Keratinocyte (primary cell): Measurements from ENCODE around the gene NPIPA5. TPM values are rescaled to one million over a fixed set of nuclear protein-coding genes. Genes with fewer than 3 reads are reported as not detected.
A peak's percentile ranks its signal among the peaks of the same experiment; 100 is the strongest.
"Not testable (repeated sequence)": the region's sequence is repeated elsewhere in the genome, so short reads cannot be mapped to it uniquely, and the experiment has no call there.

Experiments used
- DNase-seq: peaks from one replicate; pipeline ENCODE4 v3.0.0-alpha.2; 2011; ENCODE audit warnings: low read depth, missing footprints, low spot score
- FAIRE-seq: peaks from 2 replicates; lab custom pipeline; 2011; peaks lifted over from hg19 to GRCh38; lab: Jason Lieb, UNC
- H2AFZ ChIP-seq: 2 replicates; pipeline ENCODE4 v1.6.0; 2012; ENCODE audit warnings: low read length, control low read depth, inconsistent platforms; ENCODE audit not compliant: control insufficient read depth
- H3K27ac ChIP-seq: 2 replicates; pipeline ENCODE4 v1.5.1; 2011; ENCODE audit warnings: low read length; ENCODE audit not compliant: control insufficient read depth, insufficient read depth
- H3K27me3 ChIP-seq: 3 replicates; pipeline ENCODE4 v1.6.0; 2011; ENCODE audit warnings: low read length; ENCODE audit not compliant: control insufficient read depth, insufficient read depth; ENCODE audit errors: extremely low read depth
- H3K36me3 ChIP-seq, 2 experiments: 2 replicates in 1 of 2; 3 replicates in 1 of 2; pipeline ENCODE4 v1.5.1; 2011; ENCODE audit warnings: low read length in 2 of 2, mild to moderate bottlenecking in 1 of 2; ENCODE audit not compliant: control insufficient read depth in 2 of 2, insufficient read depth in 2 of 2; ENCODE audit errors: extremely low read depth in 1 of 2
- H3K4me1 ChIP-seq: 3 replicates; pipeline ENCODE4 v1.5.1; 2011; ENCODE audit warnings: low read length; ENCODE audit not compliant: control insufficient read depth, insufficient read depth; ENCODE audit errors: extremely low read depth
- H3K4me2 ChIP-seq: 3 replicates; pipeline ENCODE4 v1.6.0; 2011; ENCODE audit warnings: low read depth, low read length; ENCODE audit not compliant: control insufficient read depth, insufficient read depth; ENCODE audit errors: extremely low read depth
- H3K4me3 ChIP-seq, 3 experiments: fragments of 200-600 bp in 1 of 3; sonication (generic) in 1 of 3; 2 replicates in 2 of 3; 3 replicates in 1 of 3; pipeline ENCODE4 v1.5.1; 2011 to 2016; ENCODE audit warnings: low read length in 3 of 3, mild to moderate bottlenecking in 3 of 3, control low read depth in 2 of 3, inconsistent platforms in 1 of 3, low read depth in 1 of 3, mixed read lengths in 1 of 3, mixed run types in 1 of 3, moderate library complexity in 1 of 3; ENCODE audit not compliant: control insufficient read depth in 2 of 3, insufficient read depth in 2 of 3; ENCODE audit errors: extremely low read depth in 1 of 3
- H3K79me2 ChIP-seq: 2 replicates; pipeline ENCODE4 v1.6.0; 2012; ENCODE audit warnings: low read length; ENCODE audit not compliant: control insufficient read depth, insufficient read depth
- H3K9ac ChIP-seq: 3 replicates; pipeline ENCODE4 v1.6.0; 2011; ENCODE audit warnings: low read length; ENCODE audit not compliant: control insufficient read depth, insufficient read depth; ENCODE audit errors: extremely low read depth
- H3K9me1 ChIP-seq: 3 replicates; pipeline ENCODE4 v1.6.0; 2011; ENCODE audit warnings: low read length; ENCODE audit not compliant: control insufficient read depth, insufficient read depth; ENCODE audit errors: extremely low read depth
- H3K9me3 ChIP-seq: 2 replicates; pipeline ENCODE4 v1.5.1; 2012; ENCODE audit warnings: low read depth, low read length; ENCODE audit not compliant: control insufficient read depth
- H4K20me1 ChIP-seq: 3 replicates; pipeline ENCODE4 v1.6.0; 2011; ENCODE audit warnings: low read length; ENCODE audit not compliant: control insufficient read depth, insufficient read depth; ENCODE audit errors: extremely low read depth
- EZH2 ChIP-seq: IDR thresholded peaks from one replicate; pipeline ENCODE4 v1.6.1; 2012; ENCODE audit warnings: inconsistent platforms, mild to moderate bottlenecking, low read length, moderate library complexity
- dilution Hi-C: fragments of 300-500 bp; cut with MboI; formaldehyde crosslinking; loops from one replicate; pipeline ENCODE4 v1.7.0; 2020; ENCODE audit warnings: low sequenced_read_pairs; ENCODE audit not compliant: extremely low pct_ligation_motif_present
- polyA minus RNA-seq, 3 experiments: library from RNA; depleted of rRNA, polyadenylated mRNA; stranded (reverse); fragments of >200 nt; gene quantifications; 1 replicate in 1 of 3; 2 replicates in 1 of 3; 3 replicates in 1 of 3; pipeline ENCODE4 v1.2.3, GENCODE V29; 2011
- polyA plus RNA-seq, 5 experiments: library from polyadenylated mRNA; depleted of rRNA in 3 of 5; stranded (reverse) in 3 of 5; stranded (forward) in 1 of 5; unstranded in 1 of 5; fragments of >200 nt; gene quantifications; 1 replicate in 1 of 5; 2 replicates in 3 of 5; 3 replicates in 1 of 5; pipeline versions ENCODE4 v1.2.1 to v1.2.3, GENCODE V29; 2011 to 2012; ENCODE audit warnings: missing spikeins in 2 of 5, low read depth in 1 of 5, low replicate concordance in 1 of 5
- TF ChIP-seq, protein P1 (sequence below), 3 experiments: IDR thresholded peaks in 1 of 3; conservative IDR thresholded peaks in 1 of 3; optimal IDR thresholded peaks in 1 of 3; 2 replicates in 2 of 3; 3 replicates in 1 of 3; pipeline versions ENCODE3 to v1.5.1; 2011; ENCODE audit warnings: low read length in 3 of 3, mild to moderate bottlenecking in 3 of 3, moderate library complexity in 2 of 3, control low read depth in 1 of 3, inconsistent platforms in 1 of 3; ENCODE audit not compliant: insufficient read depth in 2 of 3; ENCODE audit errors: extremely low read depth in 1 of 3

Gene NPIPA5
- polyA plus RNA-seq (7.7 to 10.3 TPM (median 9.4 TPM) in 3 replicates), polyA minus RNA-seq (2.1 to 2.9 TPM (median 2.2 TPM) in 3 replicates)
- polyA plus RNA-seq (2011; ENCODE audit: low read depth) = 0.74 TPM
- polyA plus RNA-seq (2011; cell fraction: cytosol; rRNA removed) = 4.5 and 7.9 TPM in 2 replicates
- polyA plus RNA-seq (2011; cell fraction: nucleus; rRNA removed) = 50.8 and 52.3 TPM in 2 replicates
- 5.3 and 7.7 TPM in 2 replicates for polyA plus RNA-seq (2012; ENCODE audit: low replicate concordance)
- not detected for polyA minus RNA-seq (2011; cell fraction: cytosol; rRNA and poly(A)+ RNA removed)
- polyA minus RNA-seq (2011; cell fraction: nucleus; rRNA and poly(A)+ RNA removed) = 2.4 and 4.1 TPM in 2 replicates

- H3K4me3 ChIP-seq, H3K36me3 ChIP-seq, H3K4me2 ChIP-seq, H3K27ac ChIP-seq, H3K79me2 ChIP-seq, H3K9me1 ChIP-seq, H3K27me3 ChIP-seq, H4K20me1 ChIP-seq, DNase-seq, H3K9me3 ChIP-seq, H3K4me1 ChIP-seq, FAIRE-seq, H3K9ac ChIP-seq, dilution Hi-C loops, H2AFZ ChIP-seq: not testable (repeated sequence)
Observed at GRCh38 chr16:15378194-15378593, at the start of gene NPIPA5. TSS of gene NPIPA5 (minus strand) at chr16:15378294. CDS start at chr16:15378294, 0 bp downstream.

DNA sequence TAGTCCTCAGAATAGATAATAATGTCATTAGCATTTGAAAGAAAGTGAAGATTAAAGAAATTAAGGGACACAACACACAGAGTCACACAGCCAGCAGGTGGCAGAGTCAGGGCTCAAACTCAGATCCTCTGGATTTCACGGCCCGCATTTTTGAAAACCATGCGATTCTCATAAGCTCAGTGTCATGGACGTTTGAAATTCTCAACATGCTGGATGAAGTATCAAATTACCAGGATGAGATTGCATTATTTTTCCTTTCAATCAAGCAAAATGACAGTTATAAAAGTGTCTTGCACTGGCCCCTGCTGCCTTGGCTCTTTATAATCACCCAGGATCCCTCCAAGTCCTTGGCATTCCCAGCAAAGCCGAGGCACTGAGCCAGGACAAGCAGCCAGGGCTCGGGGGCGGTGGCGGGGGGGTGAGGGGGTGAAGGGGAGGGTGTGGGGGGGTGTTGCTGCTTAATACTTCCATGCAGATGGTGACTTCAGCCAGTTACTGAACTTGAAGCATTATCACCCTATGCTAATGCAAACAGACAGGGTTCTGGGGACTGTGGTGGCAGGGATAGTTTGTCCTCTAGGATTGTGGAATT lies 49.6 kb upstream of the NPIPA5 start:
- H3K9me1 ChIP-seq = no peaks in the 10 kb centered on the region
- no peak overlapping the region for H3K27ac ChIP-seq
- no peak overlapping the region for H3K9ac ChIP-seq
- no peak for DNase-seq
- no peak overlapping the region for H3K4me3 ChIP-seq
- no peak overlapping the region for H3K4me2 ChIP-seq
- H3K9me3 ChIP-seq = no peaks in the 10 kb centered on the region
- TF ChIP-seq, protein P1, sequence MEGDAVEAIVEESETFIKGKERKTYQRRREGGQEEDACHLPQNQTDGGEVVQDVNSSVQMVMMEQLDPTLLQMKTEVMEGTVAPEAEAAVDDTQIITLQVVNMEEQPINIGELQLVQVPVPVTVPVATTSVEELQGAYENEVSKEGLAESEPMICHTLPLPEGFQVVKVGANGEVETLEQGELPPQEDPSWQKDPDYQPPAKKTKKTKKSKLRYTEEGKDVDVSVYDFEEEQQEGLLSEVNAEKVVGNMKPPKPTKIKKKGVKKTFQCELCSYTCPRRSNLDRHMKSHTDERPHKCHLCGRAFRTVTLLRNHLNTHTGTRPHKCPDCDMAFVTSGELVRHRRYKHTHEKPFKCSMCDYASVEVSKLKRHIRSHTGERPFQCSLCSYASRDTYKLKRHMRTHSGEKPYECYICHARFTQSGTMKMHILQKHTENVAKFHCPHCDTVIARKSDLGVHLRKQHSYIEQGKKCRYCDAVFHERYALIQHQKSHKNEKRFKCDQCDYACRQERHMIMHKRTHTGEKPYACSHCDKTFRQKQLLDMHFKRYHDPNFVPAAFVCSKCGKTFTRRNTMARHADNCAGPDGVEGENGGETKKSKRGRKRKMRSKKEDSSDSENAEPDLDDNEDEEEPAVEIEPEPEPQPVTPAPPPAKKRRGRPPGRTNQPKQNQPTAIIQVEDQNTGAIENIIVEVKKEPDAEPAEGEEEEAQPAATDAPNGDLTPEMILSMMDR (optimal IDR thresholded peaks at IDR 0.05 in 1 of 3, IDR thresholded peaks at IDR 0.05 in 1 of 3, conservative IDR thresholded peaks at IDR 0.05 in 1 of 3; ENCODE audit: extremely low read depth in 1 of 3, insufficient read depth in 2 of 3, low read length in 3 of 3) = peak; percentile 50 to 69 (median 52)
- TF ChIP-seq EZH2 = no peak
- H3K36me3 ChIP-seq = no peaks in the 10 kb centered on the region
- H4K20me1 ChIP-seq = no peaks in the 10 kb centered on the region
- peak; percentile 71 for FAIRE-seq
- peak overlapping the region; percentile 65 for H2AFZ ChIP-seq
- dilution Hi-C loops = no loop called here
- H3K27me3 ChIP-seq = no peaks in the 10 kb centered on the region
- H3K4me1 ChIP-seq = no peaks in the 10 kb centered on the region
- no peaks in the 10 kb centered on the region for H3K79me2 ChIP-seq
